ENCODE results near the gene RGS19. TPM values are rescaled to one million over a fixed set of nuclear protein-coding genes. Genes with fewer than 3 reads are reported as not detected.

The RGS19 gene
- total RNA-seq, 4 donors from 2014 or later, result 7.4 to 14.4 (median 11.0) TPM

- TF ChIP-seq POLR2A (IDR thresholded peaks at IDR 0.05), result no peak
- TF ChIP-seq CTCF (IDR thresholded peaks at IDR 0.05), result no peak
- peaks cover 5 to 13% (median 11%) of the 10 kb centered on the region in 3 donors for H3K4me1 ChIP-seq
These were observed 21.2 kb upstream of the RGS19 start for GRCh38 chr20:64100566-64100888.

GRCh38 chr20:64099880-64100565 is 20.7 kb upstream of the RGS19 start:
- H3K36me3 ChIP-seq, result no peaks in the 10 kb centered on the region
- no peak overlapping the region for H3K27ac ChIP-seq
- H3K27me3 ChIP-seq, result peaks cover 13 to 71% (median 21%) of the 10 kb centered on the region in 4 donors
- intact Hi-C loops (cut with DNase I), result no loop called here
- no peak overlapping the region for H3K4me3 ChIP-seq
- no peaks in the 10 kb centered on the region for H3K9me3 ChIP-seq
- TF ChIP-seq CTCF (IDR thresholded peaks at IDR 0.05) (no peak), POLR2A (IDR thresholded peaks at IDR 0.05) (no peak)
- WGBS, 2 donors, result 57 to 71% methylated on average over 5 to 9 of the region's 14 CpGs
- DNase-seq, result no peak
- H3K4me1 ChIP-seq, result peaks cover 5 to 13% (median 11%) of the 10 kb centered on the region in 3 donors

More at GRCh38 chr20:64100566-64100888, 21.2 kb upstream of the RGS19 start:
- no peak for DNase-seq
- H3K4me3 ChIP-seq, result no peak overlapping the region
- peaks cover 13 to 69% (median 21%) of the 10 kb centered on the region in 4 donors for H3K27me3 ChIP-seq
- H3K9me3 ChIP-seq, result no peaks in the 10 kb centered on the region
- 50 to 78% methylated on average over 1 to 3 of the region's 4 CpGs for WGBS, 2 donors
- no peak overlapping the region for H3K27ac ChIP-seq
- no peaks in the 10 kb centered on the region for H3K36me3 ChIP-seq
- intact Hi-C loops (cut with DNase I), result no loop called here

- intact Hi-C loops (cut with DNase I), result no loop called here
- Histone ChIP-seq H3K9me3 (no peaks in the 10 kb centered on the region), H3K27me3 (peaks cover 13 to 63% (median 21%) of the 10 kb centered on the region in 4 donors), H3K4me1 (peaks cover 5 to 13% (median 11%) of the 10 kb centered on the region in 3 donors), H3K27ac (no peak overlapping the region), H3K4me3 (no peak overlapping the region), H3K36me3 (no peaks in the 10 kb centered on the region)
- 86% methylated on average over 10 of the region's 21 CpGs; no CpG with 5 or more reads in 1 of the 2 donors for WGBS, 2 donors
- DNase-seq, result no peak
- TF ChIP-seq POLR2A (IDR thresholded peaks at IDR 0.05) (no peak), CTCF (IDR thresholded peaks at IDR 0.05) (no peak)
These were observed 19.9 kb upstream of the RGS19 start for GRCh38 chr20:64099086-64099786.

- H3K27ac ChIP-seq, result no peak overlapping the region
- H3K36me3 ChIP-seq, result no peaks in the 10 kb centered on the region
- intact Hi-C loops (cut with DNase I), result no loop called here
- H3K9me3 ChIP-seq, result no peaks in the 10 kb centered on the region
- DNase-seq, result no peak
- H3K4me1 ChIP-seq, result peaks cover 5 to 13% (median 11%) of the 10 kb centered on the region in 3 donors
- TF ChIP-seq CTCF (IDR thresholded peaks at IDR 0.05), result no peak
- no peak for TF ChIP-seq POLR2A (IDR thresholded peaks at IDR 0.05)
- no peak overlapping the region for H3K4me3 ChIP-seq
- 94 to 100% methylated on average over 5 to 17 of the region's 28 CpGs for WGBS, 2 donors
- peaks cover 13 to 56% (median 21%) of the 10 kb centered on the region in 4 donors for H3K27me3 ChIP-seq
These were observed 19.2 kb upstream of the RGS19 start for GRCh38 chr20:64098471-64099013.

- DNase-seq, result no peak
- Histone ChIP-seq H3K4me3 (no peak overlapping the region), H3K4me1 (peaks cover 0 to 13% (median 0%) of the 10 kb centered on the region in 3 donors), H3K27me3 (peaks cover 2 to 50% (median 6%) of the 10 kb centered on the region in 4 donors), H3K36me3 (no peaks in the 10 kb centered on the region), H3K9me3 (no peaks in the 10 kb centered on the region), H3K27ac (no peak overlapping the region)
- TF ChIP-seq CTCF (IDR thresholded peaks at IDR 0.05), result no peak
- intact Hi-C loops (cut with DNase I), result no loop called here
- WGBS, 2 donors, result 64 to 80% methylated on average over 6 of the region's 6 CpGs
These were observed 17.2 kb upstream of the RGS19 start for GRCh38 chr20:64096535-64096934.

Data from esophagus squamous epithelium (tissue), 5 donors.